ENCODE measurements around the gene TEPSIN. TPM values are rescaled to one million over a fixed set of nuclear protein-coding genes. Genes with fewer than 3 reads are reported as not detected.

Gene TEPSIN
- polyA plus RNA-seq, 2 donors, result 21.6 to 40.3 TPM

- Histone ChIP-seq H3K36me3 (ENCODE audit: control insufficient read depth in 2 of 2, insufficient read depth in 2 of 2, low read length in 1 of 2) (peaks cover 0 to 10% of the 10 kb centered on the region in 2 donors), H3K4me1 (ENCODE audit: control insufficient read depth in 2 of 2, insufficient read depth in 2 of 2, low read length in 1 of 2) (no peaks in the 10 kb centered on the region)
- 92 to 93% methylated on average over 19 to 20 of the region's 20 CpGs for WGBS, 2 donors
Measured at GRCh38 chr17:81191116-81191515, 47.7 kb downstream of the TEPSIN start.

GRCh38 chr17:81190591-81190990, 48.3 kb downstream of the TEPSIN start:
- Histone ChIP-seq H3K9me3 (ENCODE audit: control insufficient read depth in 2 of 2, insufficient read depth in 1 of 2, low read depth in 1 of 2, low read length in 1 of 2) (no peaks in the 10 kb centered on the region), H3K4me1 (ENCODE audit: control insufficient read depth in 2 of 2, insufficient read depth in 2 of 2, low read length in 1 of 2) (no peaks in the 10 kb centered on the region), H3K27me3 (ENCODE audit: control insufficient read depth in 1 of 2, insufficient read depth in 2 of 2, low read length in 2 of 2) (no peaks in the 10 kb centered on the region), H3K36me3 (ENCODE audit: control insufficient read depth in 2 of 2, insufficient read depth in 2 of 2, low read length in 1 of 2) (peaks cover 0 to 8% of the 10 kb centered on the region in 2 donors), H3K4me3 (ENCODE audit: low read depth in 1 of 2, low read length in 2 of 2) (no peak overlapping the region), H3K27ac (ENCODE audit: low read depth in 2 of 2, low read length in 1 of 2) (no peak overlapping the region)
- WGBS, 2 donors, result 95% methylated on average over 28 of the region's 28 CpGs

More at GRCh38 chr17:81191116-81191515, 47.7 kb downstream of the TEPSIN start:
- Histone ChIP-seq H3K27ac (ENCODE audit: low read depth in 2 of 2, low read length in 1 of 2) (no peak overlapping the region), H3K27me3 (ENCODE audit: control insufficient read depth in 1 of 2, insufficient read depth in 2 of 2, low read length in 2 of 2) (no peaks in the 10 kb centered on the region), H3K4me3 (ENCODE audit: low read depth in 1 of 2, low read length in 2 of 2) (no peak overlapping the region), H3K9me3 (ENCODE audit: control insufficient read depth in 2 of 2, insufficient read depth in 1 of 2, low read depth in 1 of 2, low read length in 1 of 2) (no peaks in the 10 kb centered on the region)

GRCh38 chr17:81189670-81190530, 49.0 kb downstream of the TEPSIN start:
- Histone ChIP-seq H3K36me3 (ENCODE audit: control insufficient read depth in 2 of 2, insufficient read depth in 2 of 2, low read length in 1 of 2) (peaks cover 0 to 5% of the 10 kb centered on the region in 2 donors), H3K27me3 (ENCODE audit: control insufficient read depth in 1 of 2, insufficient read depth in 2 of 2, low read length in 2 of 2) (no peaks in the 10 kb centered on the region), H3K4me1 (ENCODE audit: control insufficient read depth in 2 of 2, insufficient read depth in 2 of 2, low read length in 1 of 2) (no peaks in the 10 kb centered on the region), H3K27ac (ENCODE audit: low read depth in 2 of 2, low read length in 1 of 2) (no peak overlapping the region), H3K9me3 (ENCODE audit: control insufficient read depth in 2 of 2, insufficient read depth in 1 of 2, low read depth in 1 of 2, low read length in 1 of 2) (no peaks in the 10 kb centered on the region), H3K4me3 (ENCODE audit: low read depth in 1 of 2, low read length in 2 of 2) (no peak overlapping the region)
- WGBS, 2 donors, result 82 to 86% methylated on average over 27 of the region's 27 CpGs

- Histone ChIP-seq H3K4me1 (ENCODE audit: control insufficient read depth in 2 of 2, insufficient read depth in 2 of 2, low read length in 1 of 2) (no peaks in the 10 kb centered on the region), H3K9me3 (ENCODE audit: control insufficient read depth in 2 of 2, insufficient read depth in 1 of 2, low read depth in 1 of 2, low read length in 1 of 2) (peaks cover 0 to 2% of the 10 kb centered on the region in 2 donors), H3K36me3 (ENCODE audit: control insufficient read depth in 2 of 2, insufficient read depth in 2 of 2, low read length in 1 of 2) (peaks cover 0 to 5% of the 10 kb centered on the region in 2 donors), H3K27me3 (ENCODE audit: control insufficient read depth in 1 of 2, insufficient read depth in 2 of 2, low read length in 2 of 2) (peaks cover 0 to 6% of the 10 kb centered on the region in 2 donors), H3K27ac (ENCODE audit: low read depth in 2 of 2, low read length in 1 of 2) (no peak overlapping the region), H3K4me3 (ENCODE audit: low read depth in 1 of 2, low read length in 2 of 2) (no peak overlapping the region)
- WGBS, 2 donors, result 89 to 98% methylated on average over 7 of the region's 7 CpGs
Measured at GRCh38 chr17:81189016-81189415, 49.8 kb downstream of the TEPSIN start.

GRCh38 chr17:81188491-81188840, 50.4 kb downstream of the TEPSIN start:
- peaks cover 0 to 6% of the 10 kb centered on the region in 2 donors for H3K27me3 ChIP-seq (ENCODE audit: control insufficient read depth in 1 of 2, insufficient read depth in 2 of 2, low read length in 2 of 2)
- no peak overlapping the region for H3K27ac ChIP-seq (ENCODE audit: low read depth in 2 of 2, low read length in 1 of 2)
- no peak overlapping the region for H3K4me3 ChIP-seq (ENCODE audit: low read depth in 1 of 2, low read length in 2 of 2)
- H3K9me3 ChIP-seq (ENCODE audit: control insufficient read depth in 2 of 2, insufficient read depth in 1 of 2, low read depth in 1 of 2, low read length in 1 of 2), result peaks cover 0 to 7% of the 10 kb centered on the region in 2 donors
- peaks cover 0 to 5% of the 10 kb centered on the region in 2 donors for H3K36me3 ChIP-seq (ENCODE audit: control insufficient read depth in 2 of 2, insufficient read depth in 2 of 2, low read length in 1 of 2)
- 95 to 96% methylated on average over 11 to 12 of the region's 12 CpGs for WGBS, 2 donors
- H3K4me1 ChIP-seq (ENCODE audit: control insufficient read depth in 2 of 2, insufficient read depth in 2 of 2, low read length in 1 of 2), result no peaks in the 10 kb centered on the region

- Histone ChIP-seq H3K9me3 (ENCODE audit: control insufficient read depth in 2 of 2, insufficient read depth in 1 of 2, low read depth in 1 of 2, low read length in 1 of 2) (peaks cover 0 to 7% of the 10 kb centered on the region in 2 donors), H3K27me3 (ENCODE audit: control insufficient read depth in 1 of 2, insufficient read depth in 2 of 2, low read length in 2 of 2) (peaks cover 0 to 8% of the 10 kb centered on the region in 2 donors), H3K27ac (ENCODE audit: low read depth in 2 of 2, low read length in 1 of 2) (no peak overlapping the region), H3K4me3 (ENCODE audit: low read depth in 1 of 2, low read length in 2 of 2) (no peak overlapping the region), H3K4me1 (ENCODE audit: control insufficient read depth in 2 of 2, insufficient read depth in 2 of 2, low read length in 1 of 2) (no peaks in the 10 kb centered on the region), H3K36me3 (ENCODE audit: control insufficient read depth in 2 of 2, insufficient read depth in 2 of 2, low read length in 1 of 2) (peaks cover 0 to 5% of the 10 kb centered on the region in 2 donors)
- 86 to 89% methylated on average over 26 of the region's 26 CpGs for WGBS, 2 donors
Measured at GRCh38 chr17:81187586-81188490, 51.0 kb downstream of the TEPSIN start.

GRCh38 chr17:81187120-81187519, 51.7 kb downstream of the TEPSIN start:
- Histone ChIP-seq H3K36me3 (ENCODE audit: control insufficient read depth in 2 of 2, insufficient read depth in 2 of 2, low read length in 1 of 2) (peaks cover 0 to 5% of the 10 kb centered on the region in 2 donors), H3K4me3 (ENCODE audit: low read depth in 1 of 2, low read length in 2 of 2) (no peak overlapping the region), H3K27me3 (ENCODE audit: control insufficient read depth in 1 of 2, insufficient read depth in 2 of 2, low read length in 2 of 2) (peaks cover 0 to 8% of the 10 kb centered on the region in 2 donors), H3K27ac (ENCODE audit: low read depth in 2 of 2, low read length in 1 of 2) (no peak overlapping the region), H3K4me1 (ENCODE audit: control insufficient read depth in 2 of 2, insufficient read depth in 2 of 2, low read length in 1 of 2) (no peaks in the 10 kb centered on the region), H3K9me3 (ENCODE audit: control insufficient read depth in 2 of 2, insufficient read depth in 1 of 2, low read depth in 1 of 2, low read length in 1 of 2) (peaks cover 0 to 7% of the 10 kb centered on the region in 2 donors)
- WGBS, 2 donors, result 93 to 96% methylated on average over 11 of the region's 11 CpGs

GRCh38 chr17:81186203-81186602, 52.7 kb downstream of the TEPSIN start:
- WGBS, 2 donors, result 71 to 78% methylated on average over 7 of the region's 7 CpGs
- Histone ChIP-seq H3K4me1 (ENCODE audit: control insufficient read depth in 2 of 2, insufficient read depth in 2 of 2, low read length in 1 of 2) (no peaks in the 10 kb centered on the region), H3K36me3 (ENCODE audit: control insufficient read depth in 2 of 2, insufficient read depth in 2 of 2, low read length in 1 of 2) (peaks cover 0 to 5% of the 10 kb centered on the region in 2 donors), H3K9me3 (ENCODE audit: control insufficient read depth in 2 of 2, insufficient read depth in 1 of 2, low read depth in 1 of 2, low read length in 1 of 2) (peaks cover 0 to 7% of the 10 kb centered on the region in 2 donors), H3K27me3 (ENCODE audit: control insufficient read depth in 1 of 2, insufficient read depth in 2 of 2, low read length in 2 of 2) (peaks cover 0 to 8% of the 10 kb centered on the region in 2 donors), H3K27ac (ENCODE audit: low read depth in 2 of 2, low read length in 1 of 2) (no peak overlapping the region), H3K4me3 (ENCODE audit: low read depth in 1 of 2, low read length in 2 of 2) (no peak overlapping the region)

- no peak overlapping the region for H3K4me3 ChIP-seq (ENCODE audit: low read depth in 1 of 2, low read length in 2 of 2)
Measured at GRCh38 chr17:81184555-81184954, 54.3 kb downstream of the TEPSIN start.

More at GRCh38 chr17:81184555-81184954, 54.3 kb downstream of the TEPSIN start:
- Histone ChIP-seq H3K4me1 (ENCODE audit: control insufficient read depth in 2 of 2, insufficient read depth in 2 of 2, low read length in 1 of 2) (no peaks in the 10 kb centered on the region), H3K36me3 (ENCODE audit: control insufficient read depth in 2 of 2, insufficient read depth in 2 of 2, low read length in 1 of 2) (no peaks in the 10 kb centered on the region), H3K27ac (ENCODE audit: low read depth in 2 of 2, low read length in 1 of 2) (no peak overlapping the region), H3K27me3 (ENCODE audit: control insufficient read depth in 1 of 2, insufficient read depth in 2 of 2, low read length in 2 of 2) (peaks cover 0 to 8% of the 10 kb centered on the region in 2 donors), H3K9me3 (ENCODE audit: control insufficient read depth in 2 of 2, insufficient read depth in 1 of 2, low read depth in 1 of 2, low read length in 1 of 2) (peaks cover 0 to 7% of the 10 kb centered on the region in 2 donors)
- 23 to 24% methylated on average over 15 of the region's 15 CpGs for WGBS, 2 donors
